Osteoblast (primary cell): ENCODE results near the gene DNAJC18. TPM values are rescaled to one million over a fixed set of nuclear protein-coding genes. Genes with fewer than 3 reads are reported as not detected.

Experiments used
- DNase-seq: peaks from one replicate; pipeline ENCODE4 v3.0.0; 2011; ENCODE audit warnings: low spot score, mixed read lengths; ENCODE audit not compliant: insufficient read length; ENCODE audit errors: missing footprints
- H2AFZ ChIP-seq: 2 replicates; pipeline ENCODE4 v1.6.0; 2011; ENCODE audit warnings: mild to moderate bottlenecking, low read length
- H3K27ac ChIP-seq: 2 replicates; pipeline ENCODE4 v1.5.1; 2011; ENCODE audit warnings: mild to moderate bottlenecking, low read depth, low read length, moderate library complexity
- H3K27me3 ChIP-seq: 2 replicates; pipeline ENCODE4 v1.6.0; 2012; ENCODE audit warnings: mild to moderate bottlenecking, control low read depth, inconsistent platforms, low read length, moderate library complexity; ENCODE audit not compliant: insufficient read depth
- H3K36me3 ChIP-seq: 2 replicates; pipeline ENCODE4 v1.5.1; 2011; ENCODE audit warnings: mild to moderate bottlenecking, low read length, control low read depth, moderate library complexity; ENCODE audit not compliant: insufficient read depth
- H3K4me1 ChIP-seq: 2 replicates; pipeline ENCODE4 v1.5.1; 2011; ENCODE audit warnings: mild to moderate bottlenecking, low read length, control low read depth, moderate library complexity; ENCODE audit not compliant: insufficient read depth
- H3K4me2 ChIP-seq: 2 replicates; pipeline ENCODE4 v1.6.0; 2011; ENCODE audit warnings: mild to moderate bottlenecking, low read length; ENCODE audit not compliant: insufficient read depth
- H3K4me3 ChIP-seq: fragments of 200-600 bp; sonication (generic); 3 replicates; pipeline ENCODE4 v1.5.1; 2012; ENCODE audit warnings: mild to moderate bottlenecking, low read length, inconsistent platforms; ENCODE audit not compliant: insufficient read depth
- H3K79me2 ChIP-seq: 2 replicates; pipeline ENCODE4 v1.6.0; 2012; ENCODE audit warnings: mild to moderate bottlenecking, low read length, control low read depth, inconsistent platforms; ENCODE audit not compliant: insufficient read depth
- H3K9me3 ChIP-seq: 2 replicates; pipeline ENCODE4 v1.5.1; 2011; ENCODE audit warnings: low read depth, low read length, control low read depth
- H4K20me1 ChIP-seq: 2 replicates; pipeline ENCODE4 v1.6.0; 2012; ENCODE audit warnings: mild to moderate bottlenecking, low read length, control low read depth; ENCODE audit not compliant: insufficient read depth
- total RNA-seq: library from RNA; depleted of rRNA; stranded (reverse); fragments of >200 nt; gene quantifications from 2 replicates; pipeline ENCODE4 v1.2.3, GENCODE V29; 2012
- TF ChIP-seq, protein P1 (sequence below): IDR thresholded peaks from 2 replicates; pipeline ENCODE4 v1.5.1; 2011; ENCODE audit warnings: mild to moderate bottlenecking, low read depth, low read length, moderate library complexity; ENCODE audit errors: extremely low read depth

DNAJC18 gene
- total RNA-seq, 1 donor = 16.3 TPM

DNA sequence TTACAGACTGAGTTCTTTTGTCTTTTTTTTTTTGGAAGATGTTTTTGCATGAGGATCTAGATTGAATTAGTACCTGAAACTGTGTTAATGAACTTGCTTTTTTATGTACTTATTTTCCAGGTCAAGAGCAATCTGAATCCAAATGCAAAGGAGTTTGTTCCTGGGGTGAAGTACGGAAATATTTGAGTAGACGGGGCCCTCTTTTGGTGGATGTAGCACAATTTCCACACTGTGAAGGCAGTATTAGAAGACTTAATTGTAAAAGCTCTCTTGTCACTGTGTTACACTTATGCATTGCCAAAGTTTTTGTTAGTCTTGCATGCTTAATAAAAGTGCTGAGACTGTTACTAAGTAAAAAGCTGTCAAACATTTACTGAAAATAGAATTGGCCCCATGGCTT lies 70.7 kb downstream of the DNAJC18 start:
- peak overlapping the region; percentile 18 for H3K4me2 ChIP-seq
- TF ChIP-seq, protein P1, sequence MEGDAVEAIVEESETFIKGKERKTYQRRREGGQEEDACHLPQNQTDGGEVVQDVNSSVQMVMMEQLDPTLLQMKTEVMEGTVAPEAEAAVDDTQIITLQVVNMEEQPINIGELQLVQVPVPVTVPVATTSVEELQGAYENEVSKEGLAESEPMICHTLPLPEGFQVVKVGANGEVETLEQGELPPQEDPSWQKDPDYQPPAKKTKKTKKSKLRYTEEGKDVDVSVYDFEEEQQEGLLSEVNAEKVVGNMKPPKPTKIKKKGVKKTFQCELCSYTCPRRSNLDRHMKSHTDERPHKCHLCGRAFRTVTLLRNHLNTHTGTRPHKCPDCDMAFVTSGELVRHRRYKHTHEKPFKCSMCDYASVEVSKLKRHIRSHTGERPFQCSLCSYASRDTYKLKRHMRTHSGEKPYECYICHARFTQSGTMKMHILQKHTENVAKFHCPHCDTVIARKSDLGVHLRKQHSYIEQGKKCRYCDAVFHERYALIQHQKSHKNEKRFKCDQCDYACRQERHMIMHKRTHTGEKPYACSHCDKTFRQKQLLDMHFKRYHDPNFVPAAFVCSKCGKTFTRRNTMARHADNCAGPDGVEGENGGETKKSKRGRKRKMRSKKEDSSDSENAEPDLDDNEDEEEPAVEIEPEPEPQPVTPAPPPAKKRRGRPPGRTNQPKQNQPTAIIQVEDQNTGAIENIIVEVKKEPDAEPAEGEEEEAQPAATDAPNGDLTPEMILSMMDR = peak; percentile 15
- no peak for DNase-seq
- peaks cover 35% of the 10 kb centered on the region for H3K4me1 ChIP-seq
- peaks cover 15% of the 10 kb centered on the region for H3K79me2 ChIP-seq
- H3K36me3 ChIP-seq = peaks cover 47% of the 10 kb centered on the region
- peaks cover 5% of the 10 kb centered on the region for H4K20me1 ChIP-seq
- no peak overlapping the region for H2AFZ ChIP-seq
- H3K27ac ChIP-seq = peak overlapping the region; percentile 64
- H3K27me3 ChIP-seq = no peaks in the 10 kb centered on the region
- H3K4me3 ChIP-seq = no peak overlapping the region
- no peaks in the 10 kb centered on the region for H3K9me3 ChIP-seq

DNA sequence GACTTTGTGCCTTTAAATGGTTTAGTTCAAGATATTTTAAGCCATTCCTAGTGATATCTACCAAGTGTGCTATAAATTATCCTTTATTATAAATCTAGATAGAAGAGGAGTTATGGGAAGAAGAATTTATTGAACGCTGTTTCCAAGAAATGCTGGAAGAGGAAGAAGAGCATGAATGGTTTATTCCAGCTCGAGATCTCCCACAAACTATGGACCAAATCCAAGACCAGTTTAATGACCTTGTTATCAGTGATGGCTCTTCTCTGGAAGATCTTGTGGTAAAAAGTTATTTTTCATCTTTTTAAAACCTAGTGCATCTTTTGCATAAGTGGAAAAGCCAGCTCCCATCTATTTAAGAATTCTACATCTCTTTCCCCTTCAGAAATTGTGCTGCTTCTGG lies 74.9 kb downstream of the DNAJC18 start:
- DNase-seq = no peak
- no peak overlapping the region for H2AFZ ChIP-seq
- peaks cover 13% of the 10 kb centered on the region for H4K20me1 ChIP-seq
- H3K9me3 ChIP-seq = no peaks in the 10 kb centered on the region
- peaks cover 39% of the 10 kb centered on the region for H3K36me3 ChIP-seq
- no peak overlapping the region for H3K4me3 ChIP-seq
- peaks cover 16% of the 10 kb centered on the region for H3K4me1 ChIP-seq
- no peak overlapping the region for H3K4me2 ChIP-seq
- no peak overlapping the region for H3K27ac ChIP-seq
- no peaks in the 10 kb centered on the region for H3K27me3 ChIP-seq
- H3K79me2 ChIP-seq = peaks cover 51% of the 10 kb centered on the region
- TF ChIP-seq, protein P1 = no peak

DNA sequence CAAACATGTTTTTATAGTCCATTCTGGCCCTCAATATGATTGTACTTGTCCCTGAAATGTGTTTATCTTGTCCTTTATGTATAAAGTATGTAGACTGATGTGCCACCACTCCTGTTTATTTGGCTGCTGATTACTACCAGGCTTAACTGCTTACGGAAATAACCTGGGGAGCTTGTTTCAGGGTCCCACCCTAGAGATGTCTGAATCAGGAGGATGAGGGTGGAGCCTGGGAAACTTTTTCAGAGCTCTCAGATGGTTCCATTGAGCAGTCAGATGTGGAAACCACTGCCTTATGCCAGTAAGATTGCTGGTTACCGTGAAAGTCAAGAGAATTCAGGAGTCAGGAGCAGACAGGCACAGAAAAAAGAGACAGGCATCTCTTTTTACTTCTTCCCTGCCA lies 75.4 kb downstream of the DNAJC18 start:
- peaks cover 55% of the 10 kb centered on the region for H3K79me2 ChIP-seq
- TF ChIP-seq, protein P1 = no peak
- H3K4me1 ChIP-seq = peaks cover 16% of the 10 kb centered on the region
- H3K9me3 ChIP-seq = no peaks in the 10 kb centered on the region
- no peak overlapping the region for H2AFZ ChIP-seq
- H3K27ac ChIP-seq = no peak overlapping the region
- H3K36me3 ChIP-seq = peaks cover 39% of the 10 kb centered on the region
- H3K4me2 ChIP-seq = no peak overlapping the region
- H3K27me3 ChIP-seq = no peaks in the 10 kb centered on the region
- no peak overlapping the region for H3K4me3 ChIP-seq
- peaks cover 18% of the 10 kb centered on the region for H4K20me1 ChIP-seq
- DNase-seq = no peak

DNA sequence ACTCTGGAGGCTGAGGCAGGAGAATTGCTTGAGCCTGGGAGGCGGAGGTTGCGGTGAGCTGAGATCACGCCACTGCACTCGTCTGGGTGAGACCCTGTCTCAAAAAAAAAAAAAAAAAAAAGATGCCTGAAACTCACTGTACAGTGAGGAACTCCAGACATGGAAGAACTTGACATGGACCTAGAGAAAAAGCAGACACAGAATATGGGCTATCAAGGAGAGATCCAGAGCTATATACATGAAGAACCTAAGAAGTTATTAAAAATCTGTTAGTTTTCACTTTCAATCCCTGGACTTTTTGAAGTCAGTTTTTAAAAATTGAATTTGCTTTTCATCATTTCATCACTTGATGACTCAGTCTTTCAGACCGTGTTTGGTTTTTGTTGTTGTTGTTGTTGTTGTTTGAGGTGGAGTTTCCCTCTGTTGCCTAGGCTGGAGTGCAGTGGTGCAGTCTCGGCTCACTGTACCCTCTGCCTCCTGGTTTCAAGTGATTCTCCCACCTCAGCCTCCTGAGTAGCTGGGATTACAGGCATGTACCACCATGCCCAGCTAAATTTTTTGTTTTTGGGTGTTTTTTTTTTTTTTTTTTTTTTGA lies 77.4 kb downstream of the DNAJC18 start:
- no peaks in the 10 kb centered on the region for H3K9me3 ChIP-seq
- H2AFZ ChIP-seq = no peak overlapping the region
- H3K27me3 ChIP-seq = no peaks in the 10 kb centered on the region
- peaks cover 36% of the 10 kb centered on the region for H4K20me1 ChIP-seq
- peaks cover 31% of the 10 kb centered on the region for H3K36me3 ChIP-seq
- peak overlapping the region; percentile 20 for H3K27ac ChIP-seq
- peaks cover 10% of the 10 kb centered on the region for H3K4me1 ChIP-seq
- peaks cover 70% of the 10 kb centered on the region for H3K79me2 ChIP-seq
- H3K4me2 ChIP-seq = no peak overlapping the region
- no peak for DNase-seq
- no peak overlapping the region for H3K4me3 ChIP-seq
- TF ChIP-seq, protein P1 = no peak
